ENCODE data around the gene VWF.

DNA sequence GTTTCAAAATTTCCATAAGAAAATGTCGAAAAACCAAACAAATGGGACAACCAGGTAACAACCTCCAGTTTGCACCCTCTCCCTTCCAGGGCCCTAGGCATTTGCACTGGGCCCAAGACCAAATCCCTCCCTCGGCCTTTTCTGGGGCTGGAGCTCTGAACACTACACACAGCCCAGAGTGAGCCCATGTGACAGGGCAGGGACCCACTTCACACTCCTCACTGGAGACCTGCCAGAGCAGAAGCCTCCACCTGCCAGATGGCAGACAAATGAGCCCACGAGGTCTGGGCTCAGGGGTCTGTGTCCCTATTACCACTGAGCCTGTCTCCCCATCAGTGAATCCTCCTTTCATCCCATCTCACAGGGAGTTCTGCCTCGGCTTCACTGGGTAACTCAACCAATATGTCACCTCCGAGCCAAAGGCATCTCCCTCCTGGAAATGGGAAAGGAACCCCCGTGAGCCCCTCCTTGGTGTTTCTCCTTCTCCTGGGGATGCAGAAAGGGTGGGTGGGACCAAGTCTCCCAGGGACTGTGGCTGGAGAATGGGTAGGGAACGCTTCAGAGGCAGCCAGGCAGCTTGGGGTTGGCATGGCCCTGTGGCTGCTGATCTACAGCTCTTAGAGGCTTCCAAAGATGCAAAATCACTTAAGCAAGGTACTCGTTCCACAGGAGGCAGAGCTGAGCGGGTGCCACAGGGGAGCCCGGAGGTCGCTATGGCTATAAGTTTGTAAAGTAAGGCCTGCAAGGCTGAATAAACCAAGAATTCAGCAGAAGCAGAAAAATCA is 10.6 kb downstream of the VWF start:
- TF ChIP-seq POLR2A (IDR thresholded peaks at IDR 0.05; ENCODE audit: low read length) = no peak
- no peak for TF ChIP-seq GATA1 (IDR thresholded peaks at IDR 0.05; ENCODE audit: low read depth, low read length)

All from erythroblast (primary cell).